Activated T-cell treated with anti-CD3 and anti-CD28 coated beads for 1 hour (primary cell): ENCODE data around the gene COL23A1.

Experiments used
- DNase-seq: peaks from one replicate; pipeline ENCODE4 v3.0.0-alpha.2; 2020; ENCODE audit warnings: low read depth

The COL23A1 gene

DNA sequence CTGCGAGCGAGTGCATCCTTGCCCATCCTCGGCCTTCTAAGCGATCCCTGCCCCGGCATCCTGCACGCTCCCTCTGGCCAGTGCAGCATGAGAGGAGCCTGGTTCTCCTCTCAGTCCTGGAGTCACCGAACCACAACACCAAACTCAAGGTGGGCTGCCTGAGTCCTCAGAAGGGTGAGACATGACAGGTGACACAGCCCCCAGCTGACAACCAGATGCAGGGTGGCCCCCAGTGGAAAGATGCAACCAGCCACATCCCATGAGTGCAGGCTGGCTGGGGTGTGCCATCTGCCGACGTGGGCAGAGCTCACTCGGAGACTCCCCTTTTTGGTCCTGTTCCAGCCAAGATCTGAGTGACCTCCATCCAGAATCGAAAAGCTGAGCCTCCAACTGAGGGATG, 58.4 kb downstream of the COL23A1 start:
- no peak for DNase-seq

- DNase-seq = no peak
Observed at GRCh38 chr5:178530526-178530925, 59.7 kb downstream of the COL23A1 start.

DNA sequence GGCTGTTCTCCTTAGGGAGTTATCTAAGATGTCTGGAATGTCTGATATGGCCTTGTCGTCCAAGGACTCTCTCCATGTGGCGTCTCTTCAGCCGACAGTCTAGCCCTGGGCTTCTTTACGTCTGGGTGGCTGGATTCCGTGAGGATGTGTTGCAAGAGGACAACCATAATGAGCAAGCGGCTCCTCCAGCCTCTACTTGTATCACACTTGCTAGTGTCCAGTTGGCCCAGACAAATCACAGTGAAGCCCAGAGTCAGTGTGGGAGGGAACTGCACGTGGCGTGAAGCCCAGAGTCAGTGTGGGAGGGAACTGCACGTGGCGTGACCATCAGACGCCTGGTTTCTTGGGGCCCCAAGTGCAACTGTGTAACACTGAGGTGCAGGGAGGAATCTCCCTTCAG, 61.1 kb downstream of the COL23A1 start:
- no peak for DNase-seq

DNA sequence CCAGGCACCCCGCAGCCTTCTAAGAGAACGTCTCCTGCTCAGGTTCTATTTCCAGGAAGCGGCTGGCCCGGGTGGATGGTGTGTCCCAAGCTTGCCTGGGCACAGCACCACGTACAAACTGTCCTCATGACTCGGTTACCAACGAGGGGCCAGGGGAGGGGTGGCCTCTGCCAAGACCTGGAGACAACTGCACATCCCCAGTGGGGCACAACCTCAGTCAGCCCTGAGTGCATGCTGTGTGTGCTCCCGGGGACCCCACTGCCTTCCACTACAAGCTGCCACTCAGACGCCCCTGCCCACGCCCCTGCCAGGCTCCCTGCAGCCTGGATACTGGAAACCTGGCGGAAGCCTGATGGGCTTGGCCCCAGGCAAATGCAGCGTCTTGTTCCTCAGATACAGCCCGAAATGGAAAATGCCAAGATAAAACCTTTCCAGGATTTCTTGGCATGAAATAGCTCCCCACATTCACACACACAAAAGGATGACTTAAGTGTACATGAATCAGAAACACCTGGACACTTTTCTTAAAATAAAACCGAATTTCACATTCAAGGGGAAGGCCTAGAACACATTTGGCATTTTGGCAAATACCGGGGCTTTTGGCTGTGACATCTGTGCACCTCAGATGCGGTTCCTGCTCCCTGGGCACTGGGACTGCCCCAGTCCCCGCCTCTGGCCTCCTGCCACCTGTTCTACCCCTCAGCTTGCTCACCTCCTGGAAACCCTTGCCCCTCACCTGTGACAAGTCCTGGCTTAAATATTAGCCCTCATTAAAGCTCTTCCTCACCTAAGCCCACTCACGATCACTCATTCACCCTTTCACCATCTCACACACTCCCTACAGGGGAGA, 62.5 kb downstream of the COL23A1 start:
- no peak for DNase-seq

DNA sequence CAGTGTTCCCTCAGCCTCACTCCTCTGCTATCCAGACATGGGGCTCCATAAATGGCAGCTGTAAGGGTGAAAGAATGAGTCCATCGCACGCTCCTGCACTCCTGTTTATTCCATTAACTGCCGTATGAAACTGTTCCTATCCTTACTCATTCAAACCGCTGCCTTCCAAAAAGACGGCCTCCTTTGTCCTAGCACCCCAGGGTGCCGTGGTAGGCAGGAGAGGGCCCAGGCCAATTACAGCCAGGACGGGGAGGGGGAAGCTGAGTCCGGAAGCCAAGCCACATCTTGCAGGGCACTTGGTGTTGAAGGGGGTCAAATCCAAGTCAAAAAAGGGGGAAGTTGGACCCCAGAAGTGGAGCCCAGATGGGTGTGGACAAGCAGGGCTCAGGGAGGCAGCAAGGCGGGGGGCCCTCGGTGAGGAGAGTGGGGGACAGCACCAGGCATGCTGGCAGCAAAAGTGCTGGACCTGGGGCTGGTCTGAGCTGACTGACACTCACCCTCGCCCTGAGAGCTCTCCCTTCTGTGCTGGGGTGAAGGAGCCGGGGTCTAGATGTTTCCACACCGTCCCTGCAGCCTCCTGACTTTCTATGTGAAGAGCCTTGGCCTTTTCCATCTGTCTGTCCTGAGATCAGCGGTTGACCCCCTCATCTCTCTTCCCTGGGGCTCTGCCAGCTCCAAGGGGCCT, 63.3 kb downstream of the COL23A1 start:
- no peak for DNase-seq

DNA sequence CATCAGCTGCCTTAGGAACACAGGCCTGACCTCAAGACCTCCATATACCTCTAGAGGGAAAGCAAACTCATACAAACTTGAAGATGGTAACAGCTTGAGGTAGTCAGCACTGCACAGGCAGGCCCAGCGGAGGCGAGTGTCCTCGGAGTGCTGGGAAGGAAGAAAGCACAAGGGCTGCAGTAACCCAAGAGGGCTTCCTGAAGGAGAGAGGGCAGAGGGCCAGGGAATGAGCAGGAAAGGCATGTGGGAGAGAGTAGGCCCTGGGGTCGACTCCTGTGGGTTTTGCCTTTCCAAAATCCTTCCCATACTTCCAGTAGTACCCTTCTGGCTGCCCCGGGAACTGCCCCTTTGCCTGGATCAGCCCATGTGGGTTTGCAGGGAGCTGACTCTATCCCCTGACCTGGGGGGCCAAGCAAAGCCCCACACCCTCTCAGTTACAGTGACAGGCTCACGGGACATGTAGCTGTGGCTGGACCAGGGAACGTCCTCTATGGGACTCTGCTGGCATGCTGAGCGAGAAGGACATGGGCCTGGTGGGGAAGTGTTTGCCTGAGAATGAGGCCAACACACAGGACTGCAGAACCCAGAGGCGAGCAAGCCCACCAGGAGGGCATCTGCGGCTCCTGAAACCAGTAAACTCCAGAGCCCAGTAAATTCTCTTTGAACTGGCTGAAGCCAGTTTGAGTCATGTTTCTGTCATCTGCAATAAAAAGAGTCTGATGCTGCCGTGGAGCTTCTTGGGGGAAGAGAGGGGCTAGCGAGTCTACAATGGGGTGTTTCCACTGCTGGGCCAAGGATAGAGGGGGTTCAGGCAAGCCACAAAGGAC, 64.1 kb downstream of the COL23A1 start:
- no peak for DNase-seq

DNA sequence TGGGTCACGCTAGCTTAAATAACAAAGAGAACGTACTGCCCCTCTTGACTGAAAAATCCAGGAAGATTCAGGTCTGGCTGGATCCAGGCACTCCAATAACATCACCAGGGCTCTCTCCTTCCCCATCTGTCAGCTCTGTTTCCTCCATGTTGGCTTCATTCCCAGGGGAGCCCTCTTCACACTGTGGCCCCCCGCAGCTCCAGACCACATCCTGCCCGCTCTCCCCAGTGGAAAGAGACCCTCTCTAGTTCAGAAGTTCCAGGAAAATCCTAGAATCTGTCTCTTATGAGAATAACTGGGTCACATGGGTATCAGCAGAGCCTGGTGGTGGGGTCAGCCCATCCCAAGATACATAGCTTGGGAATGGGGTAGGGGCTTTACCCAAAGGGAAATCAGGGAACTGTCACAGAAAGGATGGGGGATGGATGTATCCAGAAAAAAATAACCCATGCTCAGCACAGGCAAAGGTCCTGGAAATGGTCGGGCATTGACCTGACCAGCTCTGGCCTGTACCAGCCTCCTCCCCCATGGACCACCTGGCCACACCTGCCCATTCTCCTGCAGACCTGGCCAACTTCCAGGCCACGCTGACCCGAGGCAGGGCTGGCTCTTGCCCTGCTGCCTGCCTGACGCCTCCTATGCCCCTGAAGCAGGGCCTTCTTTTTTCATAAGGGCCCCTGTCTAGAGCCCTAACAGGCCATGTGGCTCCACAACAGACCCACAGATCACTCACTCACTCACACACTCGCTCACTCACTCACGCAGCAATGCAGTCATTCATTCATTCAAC, 65.9 kb downstream of the COL23A1 start:
- no peak for DNase-seq

- DNase-seq = no peak
Observed at GRCh38 chr5:178522361-178522760, 67.8 kb downstream of the COL23A1 start.

DNA sequence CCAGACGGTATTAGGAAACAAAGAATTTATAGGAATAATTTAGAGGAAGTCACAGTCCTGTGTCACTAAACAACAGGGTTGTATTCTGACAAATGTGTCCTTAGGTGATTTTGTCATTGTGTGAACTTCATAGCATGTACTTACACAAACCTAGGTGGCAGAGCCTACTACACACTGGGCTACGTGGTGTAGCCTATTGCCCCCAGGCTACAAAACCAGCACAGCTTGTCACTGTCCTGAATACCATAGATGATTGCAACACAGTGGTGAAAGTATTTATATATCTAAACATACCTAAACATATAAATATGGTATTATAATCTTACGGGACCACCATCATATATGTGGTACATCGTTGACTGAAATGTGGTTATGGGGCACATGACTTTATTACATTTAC, 69.3 kb downstream of the COL23A1 start:
- no peak for DNase-seq

DNA sequence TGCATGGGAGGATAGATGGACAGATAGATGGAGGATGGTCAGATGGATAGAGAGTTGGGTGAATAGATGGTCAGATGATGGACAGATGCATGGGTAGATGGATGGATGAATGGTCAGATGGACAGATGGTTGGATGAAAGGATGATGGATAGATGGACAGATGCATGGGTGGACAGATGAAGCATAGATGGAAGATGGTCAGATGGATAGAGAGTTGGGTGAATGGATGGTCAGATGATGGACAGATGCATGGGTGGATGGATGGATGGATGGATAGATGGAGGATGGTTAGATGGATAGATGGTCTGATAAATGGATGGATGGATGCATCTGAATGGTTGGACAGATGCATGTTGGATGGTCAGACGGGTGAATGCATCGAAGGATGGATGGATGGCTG, 70.4 kb downstream of the COL23A1 start:
- no peak for DNase-seq

DNA sequence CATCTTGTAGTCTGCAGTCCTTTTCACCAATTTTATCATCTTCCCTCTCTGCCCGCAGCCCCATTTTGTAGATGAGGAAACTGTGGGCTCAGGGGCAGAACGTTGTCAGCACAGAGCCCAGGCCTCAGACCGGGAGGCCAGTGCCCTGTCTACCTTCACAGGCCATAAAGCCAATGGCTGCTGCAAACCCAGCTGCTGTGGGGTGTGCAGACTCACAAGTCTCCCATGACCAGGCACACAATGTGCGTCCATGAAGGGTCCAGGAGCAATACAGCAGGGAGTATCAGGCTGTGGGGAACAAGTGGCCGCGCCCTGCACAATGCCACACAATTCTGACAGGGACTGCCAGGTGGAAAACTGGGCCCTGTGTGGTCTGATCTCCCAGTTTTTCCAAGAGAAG, 71.0 kb downstream of the COL23A1 start:
- no peak for DNase-seq

- DNase-seq = no peak
Observed at GRCh38 chr5:178516504-178517235, 73.5 kb downstream of the COL23A1 start.

DNA sequence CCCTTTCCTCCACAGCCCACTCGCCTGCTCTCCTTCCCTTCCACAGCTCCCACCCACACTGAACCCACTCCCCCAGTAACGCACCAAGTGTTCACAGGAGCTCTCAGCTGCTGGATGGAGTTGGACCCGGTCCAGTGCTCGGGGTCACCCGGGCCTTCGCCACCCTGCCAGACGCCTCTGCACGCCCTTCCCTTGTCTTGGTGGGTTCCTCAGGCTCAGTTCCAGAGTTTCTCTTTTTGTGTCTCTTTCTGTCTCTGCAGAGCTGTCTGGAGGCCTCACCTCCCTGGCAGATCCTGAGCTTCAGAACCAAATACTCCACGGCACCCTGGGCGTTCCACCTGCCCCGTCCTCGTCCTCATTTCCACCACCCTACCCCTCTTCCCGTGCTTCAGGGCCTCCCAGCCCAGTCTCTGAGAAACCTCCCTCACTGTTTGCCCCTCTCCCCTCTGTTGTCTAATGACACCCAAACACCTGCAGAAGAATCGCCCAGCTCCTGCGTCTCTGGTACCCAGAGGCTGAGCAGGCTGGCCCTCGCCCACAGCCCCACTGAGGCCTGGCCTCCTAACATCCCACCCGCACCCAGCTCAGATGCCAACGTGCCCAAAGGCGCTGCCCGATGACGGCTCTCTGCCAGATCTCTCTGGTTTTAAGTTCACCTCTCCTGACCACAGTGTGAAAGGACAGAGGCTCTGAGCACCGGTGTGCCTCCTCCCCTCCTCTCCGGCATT, 74.3 kb downstream of the COL23A1 start:
- DNase-seq = no peak

GRCh38 chr5:178514851-178515418, 75.3 kb downstream of the COL23A1 start:
- no peak for DNase-seq

DNA sequence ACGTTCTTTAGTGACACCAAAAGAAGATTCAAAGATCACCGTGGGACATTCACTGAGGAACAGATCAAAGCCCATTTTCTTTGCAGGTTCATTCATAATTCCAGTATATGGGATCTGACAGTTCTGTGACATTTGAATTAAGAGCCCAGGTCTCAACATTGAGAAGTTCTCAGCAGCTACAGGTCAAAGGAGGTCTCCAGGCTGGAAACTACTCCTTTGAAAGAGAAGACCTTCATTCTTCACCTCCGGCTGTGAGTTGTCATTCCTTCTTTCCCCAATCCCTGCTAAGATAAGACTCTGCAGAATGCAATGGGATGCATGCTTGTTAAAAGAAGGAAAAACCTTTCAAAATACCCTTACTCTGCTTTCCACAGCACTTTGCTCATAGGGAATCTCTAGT, 79.0 kb downstream of the COL23A1 start:
- DNase-seq = no peak

DNA sequence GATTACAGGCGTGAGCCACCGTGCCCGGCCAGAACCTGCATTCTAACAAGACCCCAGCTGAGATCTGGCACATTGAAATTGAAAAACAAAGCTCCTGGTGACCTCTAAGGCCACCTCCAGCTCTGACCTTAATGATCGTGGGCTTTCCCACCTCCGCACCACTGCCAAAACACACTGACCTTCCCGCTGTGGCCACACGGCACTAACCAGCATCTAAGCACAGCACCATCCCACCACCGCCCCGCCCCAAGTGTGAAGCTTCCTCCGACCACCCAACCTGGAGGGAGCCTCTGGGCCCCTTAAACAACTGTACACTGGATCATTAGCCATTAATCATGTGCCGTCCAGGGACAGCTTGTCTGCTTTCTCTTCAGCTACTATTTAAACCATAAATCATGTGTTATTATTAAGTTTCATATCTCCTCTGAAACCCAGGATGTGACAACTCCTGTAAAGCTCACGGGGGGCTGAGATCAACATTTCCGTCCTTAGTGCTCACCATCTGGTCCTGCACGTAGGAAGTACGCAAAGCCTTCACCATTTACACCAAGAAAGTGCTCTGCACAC, 80.6 kb downstream of the COL23A1 start:
- no peak for DNase-seq

DNA sequence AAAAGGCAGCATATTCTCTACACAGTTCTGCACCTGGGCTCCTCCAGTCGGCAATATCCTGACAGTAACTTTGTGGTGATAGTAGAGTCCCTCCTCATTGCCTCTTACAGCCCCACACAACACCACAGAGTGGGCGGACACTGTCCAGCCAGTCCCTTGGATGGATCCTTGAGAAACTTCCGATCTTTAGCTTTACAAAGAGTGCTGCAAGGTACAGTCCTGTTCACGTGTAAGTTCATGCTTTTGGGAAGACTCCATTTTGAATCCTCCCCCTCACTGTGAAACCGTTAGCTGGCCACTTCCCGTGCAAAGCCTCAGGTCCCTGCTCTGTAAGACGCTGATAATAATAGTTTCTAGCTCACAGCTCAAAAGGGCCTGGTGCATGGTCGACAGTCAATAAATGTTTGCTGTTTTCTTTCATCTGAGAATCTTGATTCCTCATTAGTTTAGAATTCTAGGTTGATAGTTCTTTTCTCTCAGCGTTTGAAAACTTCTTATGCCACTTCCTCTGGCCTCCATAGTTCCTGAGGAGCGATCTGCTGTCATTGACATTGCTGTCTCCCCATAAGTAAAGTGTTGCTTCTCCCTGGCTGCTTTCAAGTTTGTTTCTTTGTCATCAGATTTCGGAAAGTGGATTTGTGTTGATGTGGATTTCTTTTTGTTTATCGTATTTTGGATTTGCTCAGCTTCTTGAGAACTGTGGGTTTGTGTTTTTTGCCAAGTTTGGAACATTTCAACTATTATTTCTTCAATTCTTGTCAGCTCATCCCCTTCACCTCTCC, 82.9 kb downstream of the COL23A1 start:
- no peak for DNase-seq

- DNase-seq = no peak
Observed at GRCh38 chr5:178505639-178506407, 84.4 kb downstream of the COL23A1 start.
